GM13977 (cell line): ENCODE measurements around the gene MARCHF3.
A peak's percentile ranks its signal among the peaks of the same experiment; 100 is the strongest.

Experiments
- DNase-seq: peaks from one replicate; pipeline ENCODE4 v3.0.0; 2012; ENCODE audit warnings: low spot score
- in situ Hi-C: fragments of 300-500 bp; cut with MboI; formaldehyde crosslinking; loops from one replicate; pipeline ENCODE4 v1.12.0; 2022; ENCODE audit warnings: low sequenced_read_pairs, low pct_unique_long_range_greater_than_20kb, mixed read lengths, inconsistent platforms; ENCODE audit not compliant: unreplicated experiment
- TF ChIP-seq, protein P1 (sequence below): IDR thresholded peaks from 2 replicates; pipeline ENCODE4 v1.5.1; 2012; ENCODE audit warnings: mild to moderate bottlenecking, control low read depth; ENCODE audit not compliant: insufficient read depth; ENCODE audit errors: extremely low read depth, missing control alignments

Gene MARCHF3

DNA sequence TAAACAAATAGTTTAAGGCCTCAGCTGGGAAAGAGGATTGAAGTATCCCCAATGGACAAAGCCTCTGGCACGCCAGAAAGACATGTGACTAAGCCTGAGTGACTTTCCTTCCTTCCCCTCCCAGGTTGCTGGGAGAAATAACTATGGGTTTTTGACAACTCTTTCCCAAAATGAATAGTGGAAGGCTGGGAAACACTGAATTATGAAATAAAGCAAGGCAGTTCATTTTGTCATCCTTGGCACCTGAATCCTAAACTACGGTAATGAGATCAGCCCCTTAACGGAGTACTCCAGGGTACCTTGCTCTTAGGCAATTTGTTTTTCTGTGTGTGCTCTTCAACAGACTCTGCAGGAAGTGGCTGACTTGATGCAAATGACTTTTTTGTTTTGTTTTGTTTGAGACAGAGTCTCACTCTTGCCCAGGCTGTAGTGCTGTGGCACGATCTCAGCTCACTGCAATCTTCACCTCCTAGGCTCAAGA lies 178.2 kb downstream of the MARCHF3 start:
- TF ChIP-seq, protein P1, sequence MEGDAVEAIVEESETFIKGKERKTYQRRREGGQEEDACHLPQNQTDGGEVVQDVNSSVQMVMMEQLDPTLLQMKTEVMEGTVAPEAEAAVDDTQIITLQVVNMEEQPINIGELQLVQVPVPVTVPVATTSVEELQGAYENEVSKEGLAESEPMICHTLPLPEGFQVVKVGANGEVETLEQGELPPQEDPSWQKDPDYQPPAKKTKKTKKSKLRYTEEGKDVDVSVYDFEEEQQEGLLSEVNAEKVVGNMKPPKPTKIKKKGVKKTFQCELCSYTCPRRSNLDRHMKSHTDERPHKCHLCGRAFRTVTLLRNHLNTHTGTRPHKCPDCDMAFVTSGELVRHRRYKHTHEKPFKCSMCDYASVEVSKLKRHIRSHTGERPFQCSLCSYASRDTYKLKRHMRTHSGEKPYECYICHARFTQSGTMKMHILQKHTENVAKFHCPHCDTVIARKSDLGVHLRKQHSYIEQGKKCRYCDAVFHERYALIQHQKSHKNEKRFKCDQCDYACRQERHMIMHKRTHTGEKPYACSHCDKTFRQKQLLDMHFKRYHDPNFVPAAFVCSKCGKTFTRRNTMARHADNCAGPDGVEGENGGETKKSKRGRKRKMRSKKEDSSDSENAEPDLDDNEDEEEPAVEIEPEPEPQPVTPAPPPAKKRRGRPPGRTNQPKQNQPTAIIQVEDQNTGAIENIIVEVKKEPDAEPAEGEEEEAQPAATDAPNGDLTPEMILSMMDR, result no peak
- DNase-seq, result peak; percentile 40
- in situ Hi-C loops, result loop anchor here (25.0 kb wide), 1 partner anchor 460 kb away; no protein-coding TSS in a partner anchor

DNA sequence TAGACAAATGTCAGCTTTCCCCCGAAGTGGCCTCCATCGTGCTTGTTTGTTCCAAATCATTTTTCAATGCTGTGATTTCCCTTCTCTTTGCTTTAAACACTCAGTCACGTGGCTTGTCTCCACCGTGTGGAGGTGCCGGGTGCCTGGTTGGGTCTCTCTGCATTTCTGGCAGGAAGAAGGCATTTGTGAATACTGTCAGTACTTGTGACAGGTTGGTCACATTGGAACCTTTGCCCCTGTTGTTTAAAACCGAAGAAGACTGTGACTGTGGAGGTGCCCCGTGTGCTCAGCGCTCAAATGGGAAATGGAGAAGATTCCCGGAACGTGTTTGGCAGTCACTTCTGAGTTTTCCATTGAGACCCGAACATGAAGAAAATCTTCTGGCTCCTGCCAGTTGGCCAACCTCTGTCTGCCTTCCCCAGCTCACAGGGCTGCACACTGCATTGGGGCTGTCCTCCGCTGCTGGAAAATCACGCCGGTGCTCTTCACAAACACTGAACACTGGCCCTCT lies 178.8 kb downstream of the MARCHF3 start:
- TF ChIP-seq, protein P1, result no peak
- in situ Hi-C loops, result loop anchor here (25.0 kb wide), 1 partner anchor 461 kb away; no protein-coding TSS in a partner anchor
- no peak for DNase-seq

DNA sequence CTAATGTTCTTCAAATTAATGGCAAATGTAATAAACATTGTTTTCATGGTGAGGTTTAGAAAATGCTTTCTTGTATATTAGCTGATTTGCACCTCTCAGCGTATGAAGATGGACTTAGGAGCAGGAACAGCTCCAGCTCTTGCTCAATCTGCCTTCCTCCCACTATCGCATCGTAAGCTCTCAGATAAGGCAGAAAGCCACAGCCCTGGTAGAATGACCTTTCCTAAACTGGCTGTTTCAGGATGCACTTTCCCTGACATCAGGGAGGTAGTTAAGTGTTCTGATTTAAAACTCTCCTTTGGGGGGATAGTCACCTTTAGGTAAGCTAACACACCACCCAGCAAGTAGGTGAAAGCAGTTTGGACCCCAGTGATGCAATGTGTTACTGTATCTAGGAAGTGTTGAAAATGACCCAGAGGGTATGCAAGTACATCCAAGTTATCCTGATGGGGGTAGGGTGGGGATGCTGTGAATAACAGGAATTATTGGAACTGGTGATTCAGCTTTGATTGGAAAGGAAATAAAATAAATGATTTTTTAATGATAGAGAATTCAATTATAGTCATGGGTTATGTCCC lies 181.2 kb downstream of the MARCHF3 start:
- in situ Hi-C loops, result no loop called here
- DNase-seq, result no peak
- TF ChIP-seq, protein P1, result no peak

DNA sequence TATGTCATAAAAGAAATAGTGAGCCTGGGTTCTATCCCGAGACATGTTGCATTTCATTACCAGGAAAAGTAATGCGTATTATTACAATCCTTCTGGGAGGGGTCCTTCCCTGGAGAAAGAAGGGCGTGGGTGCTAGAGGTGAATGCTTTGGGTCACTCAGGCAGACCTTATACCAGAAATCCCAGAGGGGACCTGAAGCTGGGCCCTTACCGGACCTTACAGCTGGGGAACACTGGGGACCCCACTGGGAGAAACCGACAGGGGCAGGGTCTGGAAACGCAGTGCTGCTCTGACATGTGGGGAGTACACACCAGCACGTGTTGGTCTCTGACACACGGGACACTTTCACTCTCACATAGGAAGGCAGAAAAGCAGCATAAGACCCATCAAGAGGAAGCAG lies 182.1 kb downstream of the MARCHF3 start:
- no peak for DNase-seq
- in situ Hi-C loops, result no loop called here
- TF ChIP-seq, protein P1, result no peak

DNA sequence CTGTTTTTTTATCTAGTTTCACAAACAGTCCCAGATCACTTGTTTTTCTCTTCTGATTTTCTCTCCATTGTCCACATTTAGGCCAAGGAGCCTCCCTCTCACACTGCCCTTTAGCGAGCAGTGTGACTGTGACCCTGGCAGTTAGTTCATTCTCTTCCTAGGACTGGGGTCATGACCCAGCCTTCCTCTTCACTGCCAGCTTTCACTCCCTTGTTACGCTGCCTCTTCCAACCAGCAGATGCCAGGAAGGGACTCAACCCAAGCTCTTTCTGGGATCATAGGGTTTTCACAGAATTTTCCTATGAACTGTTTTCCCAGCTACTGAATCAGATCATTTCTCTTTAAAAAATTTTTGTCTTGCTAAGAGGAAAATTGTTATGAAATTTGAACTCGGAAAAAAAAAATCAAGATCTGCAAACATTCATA lies 182.5 kb downstream of the MARCHF3 start:
- no peak for DNase-seq
- in situ Hi-C loops, result no loop called here
- TF ChIP-seq, protein P1, result no peak

DNA sequence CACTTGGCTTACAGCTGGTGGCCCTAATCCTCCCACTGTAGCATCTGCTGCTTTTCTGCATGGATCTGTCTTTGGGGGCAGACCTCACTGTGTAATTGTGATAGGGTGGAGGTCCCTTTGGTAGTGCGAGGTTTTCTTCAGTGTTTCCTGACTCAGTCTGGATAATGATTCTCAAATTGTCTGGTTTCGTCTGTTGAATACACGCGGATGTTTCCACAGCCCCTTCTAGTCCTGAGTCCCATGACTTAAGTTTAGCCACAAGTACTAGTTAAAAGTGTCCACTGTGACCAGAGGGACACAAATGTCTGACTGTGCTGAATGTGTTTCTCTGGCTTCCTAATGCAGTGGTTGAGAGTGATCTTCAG lies 182.9 kb downstream of the MARCHF3 start:
- TF ChIP-seq, protein P1, result no peak
- DNase-seq, result no peak
- in situ Hi-C loops, result no loop called here
